Measurements from ENCODE around the gene NIPBL.

- TF ChIP-seq, protein P1, sequence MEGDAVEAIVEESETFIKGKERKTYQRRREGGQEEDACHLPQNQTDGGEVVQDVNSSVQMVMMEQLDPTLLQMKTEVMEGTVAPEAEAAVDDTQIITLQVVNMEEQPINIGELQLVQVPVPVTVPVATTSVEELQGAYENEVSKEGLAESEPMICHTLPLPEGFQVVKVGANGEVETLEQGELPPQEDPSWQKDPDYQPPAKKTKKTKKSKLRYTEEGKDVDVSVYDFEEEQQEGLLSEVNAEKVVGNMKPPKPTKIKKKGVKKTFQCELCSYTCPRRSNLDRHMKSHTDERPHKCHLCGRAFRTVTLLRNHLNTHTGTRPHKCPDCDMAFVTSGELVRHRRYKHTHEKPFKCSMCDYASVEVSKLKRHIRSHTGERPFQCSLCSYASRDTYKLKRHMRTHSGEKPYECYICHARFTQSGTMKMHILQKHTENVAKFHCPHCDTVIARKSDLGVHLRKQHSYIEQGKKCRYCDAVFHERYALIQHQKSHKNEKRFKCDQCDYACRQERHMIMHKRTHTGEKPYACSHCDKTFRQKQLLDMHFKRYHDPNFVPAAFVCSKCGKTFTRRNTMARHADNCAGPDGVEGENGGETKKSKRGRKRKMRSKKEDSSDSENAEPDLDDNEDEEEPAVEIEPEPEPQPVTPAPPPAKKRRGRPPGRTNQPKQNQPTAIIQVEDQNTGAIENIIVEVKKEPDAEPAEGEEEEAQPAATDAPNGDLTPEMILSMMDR (conservative IDR thresholded peaks at IDR 0.05 in 1 of 2, IDR thresholded peaks at IDR 0.05 in 1 of 2; ENCODE audit: low read depth in 1 of 2, low read length in 2 of 2) = no peak
- no peak for TF ChIP-seq EZH2 (IDR thresholded peaks at IDR 0.05; ENCODE audit: low read length, missing control alignments)
Observed at GRCh38 chr5:37080697-37081096, 204.1 kb downstream of the NIPBL start.
